ENCODE results near the gene RRAS. TPM values are rescaled to one million over a fixed set of nuclear protein-coding genes. Genes with fewer than 3 reads are reported as not detected.

RRAS gene
- polyA plus RNA-seq, 1 donor from 2014 or later: not detected

GRCh38 chr19:49592486-49593232 lies 47.3 kb downstream of the RRAS start:
- Histone ChIP-seq H3K9me3 (ENCODE audit: low read length) (no peaks in the 10 kb centered on the region), H3K36me3 (ENCODE audit: insufficient read depth, low read length) (no peaks in the 10 kb centered on the region), H3K27me3 (ENCODE audit: insufficient read depth, low read depth, low read length) (no peaks in the 10 kb centered on the region), H3K79me2 (replicated peaks; ENCODE audit: insufficient read depth, low read length) (peaks cover 20% of the 10 kb centered on the region), H3K4me3 (ENCODE audit: low read length) (peak overlapping the region; percentile 95), H3K4me2 (ENCODE audit: low read length) (peak overlapping the region; percentile 67), H3K9me2 (ENCODE audit: insufficient read depth, low read length) (no peaks in the 10 kb centered on the region), H2AFZ (ENCODE audit: low read depth, low read length) (no peak overlapping the region), H3K9ac (ENCODE audit: low read length) (peak overlapping the region; percentile 96), H4K20me1 (ENCODE audit: insufficient read depth) (no peaks in the 10 kb centered on the region), H3F3A (ENCODE audit: insufficient read depth, low read length, poor library complexity, severe bottlenecking) (no peaks in the 10 kb centered on the region), H3K27ac (ENCODE audit: low read length) (peak overlapping the region; percentile 97)
- TF ChIP-seq REST (IDR thresholded peaks at IDR 0.05; ENCODE audit: borderline replicate concordance): no peak
- no peak for TF ChIP-seq TAF1 (IDR thresholded peaks at IDR 0.05; ENCODE audit: low read depth)
- no peak for TF ChIP-seq POLR2AphosphoS5 (IDR thresholded peaks at IDR 0.05)
- no peak for TF ChIP-seq EZH2 (IDR thresholded peaks at IDR 0.05; ENCODE audit: borderline replicate concordance, insufficient read depth, low read length, poor library complexity, severe bottlenecking)
- no peak for TF ChIP-seq SMC3 (conservative IDR thresholded peaks at IDR 0.05; ENCODE audit: poor library complexity)
- TF ChIP-seq RAD21 (conservative IDR thresholded peaks at IDR 0.05): no peak
- no peak for TF ChIP-seq EP300 (conservative IDR thresholded peaks at IDR 0.05; ENCODE audit: poor library complexity, severe bottlenecking)
- TF ChIP-seq CTCF (IDR thresholded peaks at IDR 0.05; ENCODE audit: poor library complexity, severe bottlenecking): no peak
- TF ChIP-seq MXI1 (conservative IDR thresholded peaks at IDR 0.05; ENCODE audit: poor library complexity, severe bottlenecking): no peak

DNA sequence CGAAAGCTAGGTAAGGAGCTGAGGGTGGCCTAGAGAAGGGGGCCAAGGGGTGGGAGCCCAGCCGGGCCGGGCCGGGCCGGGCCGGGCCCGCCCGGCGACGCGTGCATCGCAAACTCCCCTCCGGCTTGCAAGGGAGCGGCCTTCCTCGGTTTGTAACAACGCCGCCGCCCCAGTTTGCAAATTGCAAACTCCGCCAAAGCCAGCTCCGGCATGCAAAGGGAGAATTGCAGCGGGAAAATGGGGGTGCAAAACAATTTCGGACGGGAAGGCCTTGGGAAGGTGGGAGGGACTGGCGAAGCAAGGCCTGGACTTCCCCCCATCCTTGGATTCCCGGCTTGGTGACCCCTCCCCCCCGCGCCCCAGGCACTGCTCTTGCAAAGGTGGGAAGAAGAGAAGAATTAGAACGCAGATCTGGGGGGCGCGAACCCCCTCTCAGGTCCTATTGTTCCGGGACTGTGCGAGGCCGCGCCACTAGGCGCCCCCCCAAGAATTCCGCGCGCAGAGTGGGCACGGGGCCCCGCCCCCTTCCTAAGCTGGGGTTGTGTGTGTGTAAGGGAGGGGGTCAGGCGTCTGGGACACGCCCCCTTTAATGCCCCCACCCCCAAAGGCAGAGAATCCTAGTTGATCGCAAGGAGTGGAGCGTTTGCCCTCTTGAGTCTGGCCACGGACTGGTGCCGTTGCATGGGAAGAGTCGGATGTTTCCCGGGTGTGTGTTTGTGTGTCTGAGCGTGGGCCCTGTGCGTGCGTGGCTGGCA lies 48.0 kb downstream of the RRAS start:
- Histone ChIP-seq H3F3A (ENCODE audit: insufficient read depth, low read length, poor library complexity, severe bottlenecking) (no peaks in the 10 kb centered on the region), H3K27ac (ENCODE audit: low read length) (peak overlapping the region; percentile 97), H3K36me3 (ENCODE audit: insufficient read depth, low read length) (no peaks in the 10 kb centered on the region), H3K9me3 (ENCODE audit: low read length) (no peaks in the 10 kb centered on the region), H3K79me2 (replicated peaks; ENCODE audit: insufficient read depth, low read length) (peaks cover 20% of the 10 kb centered on the region), H3K9ac (ENCODE audit: low read length) (peak overlapping the region; percentile 96), H3K9me2 (ENCODE audit: insufficient read depth, low read length) (no peaks in the 10 kb centered on the region), H2AFZ (ENCODE audit: low read depth, low read length) (peak overlapping the region; percentile 27), H3K27me3 (ENCODE audit: insufficient read depth, low read depth, low read length) (no peaks in the 10 kb centered on the region), H3K4me2 (ENCODE audit: low read length) (peak overlapping the region; percentile 67), H4K20me1 (ENCODE audit: insufficient read depth) (no peaks in the 10 kb centered on the region), H3K4me3 (ENCODE audit: low read length) (peak overlapping the region; percentile 95)
- TF ChIP-seq TAF1 (IDR thresholded peaks at IDR 0.05; ENCODE audit: low read depth) (peak; percentile 3), SMC3 (conservative IDR thresholded peaks at IDR 0.05; ENCODE audit: poor library complexity) (peak; percentile 26), CTCF (IDR thresholded peaks at IDR 0.05; ENCODE audit: poor library complexity, severe bottlenecking) (peak; percentile 10), MXI1 (conservative IDR thresholded peaks at IDR 0.05; ENCODE audit: poor library complexity, severe bottlenecking) (peak; percentile 65), EP300 (conservative IDR thresholded peaks at IDR 0.05; ENCODE audit: poor library complexity, severe bottlenecking) (no peak), RAD21 (conservative IDR thresholded peaks at IDR 0.05) (no peak), POLR2AphosphoS5 (IDR thresholded peaks at IDR 0.05) (no peak)

Measured in neural cell (in vitro differentiated cells).